Fibroblast of lung (primary cell): ENCODE results near the gene LRRK2.

Experiments
- EZH2 ChIP-seq: IDR thresholded peaks from 2 replicates; pipeline ENCODE4 v1.5.1; 2012; ENCODE audit warnings: low read length, control low read depth, mild to moderate bottlenecking; ENCODE audit errors: missing control alignments
- TF ChIP-seq, protein P1 (sequence below), 2 donors: IDR thresholded peaks in 1 of 2; conservative IDR thresholded peaks in 1 of 2; 1 replicate in 1 of 2; 2 replicates in 1 of 2; pipeline ENCODE4 v1.5.1; 2011 to 2012; ENCODE audit warnings: low read length in 2 of 2, control low read depth in 1 of 2, inconsistent platforms in 1 of 2, low read depth in 1 of 2, mild to moderate bottlenecking in 1 of 2

DNA sequence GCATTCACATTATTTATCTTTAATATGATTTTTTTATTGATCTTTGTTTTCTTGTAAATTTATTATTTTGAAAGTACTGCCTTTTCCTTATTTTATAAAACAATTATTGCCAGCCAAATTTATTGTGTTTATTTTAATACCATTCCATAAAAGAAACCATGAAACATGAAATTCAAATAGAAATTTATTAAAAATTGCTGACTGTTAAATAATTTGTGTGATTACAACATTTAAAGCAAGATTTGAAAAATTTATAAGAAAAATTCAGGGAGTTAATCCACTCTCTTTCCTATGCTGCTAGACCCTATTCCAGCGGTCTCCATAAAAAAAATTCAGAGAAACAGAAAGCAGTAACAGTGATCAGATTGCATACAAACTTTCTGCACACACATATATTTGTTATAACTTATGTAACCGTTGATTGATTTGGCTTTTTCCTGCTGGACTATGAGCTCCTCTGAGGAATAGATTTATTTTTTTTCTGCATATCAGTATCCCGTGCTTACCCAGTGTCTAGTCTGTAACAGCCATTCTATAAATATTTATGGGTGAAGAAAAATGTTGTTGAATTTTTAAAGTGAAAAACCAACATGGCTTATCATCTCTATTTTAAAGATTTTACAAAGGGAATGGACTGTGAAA, 68.1 kb downstream of the LRRK2 start:
- TF ChIP-seq, protein P1, sequence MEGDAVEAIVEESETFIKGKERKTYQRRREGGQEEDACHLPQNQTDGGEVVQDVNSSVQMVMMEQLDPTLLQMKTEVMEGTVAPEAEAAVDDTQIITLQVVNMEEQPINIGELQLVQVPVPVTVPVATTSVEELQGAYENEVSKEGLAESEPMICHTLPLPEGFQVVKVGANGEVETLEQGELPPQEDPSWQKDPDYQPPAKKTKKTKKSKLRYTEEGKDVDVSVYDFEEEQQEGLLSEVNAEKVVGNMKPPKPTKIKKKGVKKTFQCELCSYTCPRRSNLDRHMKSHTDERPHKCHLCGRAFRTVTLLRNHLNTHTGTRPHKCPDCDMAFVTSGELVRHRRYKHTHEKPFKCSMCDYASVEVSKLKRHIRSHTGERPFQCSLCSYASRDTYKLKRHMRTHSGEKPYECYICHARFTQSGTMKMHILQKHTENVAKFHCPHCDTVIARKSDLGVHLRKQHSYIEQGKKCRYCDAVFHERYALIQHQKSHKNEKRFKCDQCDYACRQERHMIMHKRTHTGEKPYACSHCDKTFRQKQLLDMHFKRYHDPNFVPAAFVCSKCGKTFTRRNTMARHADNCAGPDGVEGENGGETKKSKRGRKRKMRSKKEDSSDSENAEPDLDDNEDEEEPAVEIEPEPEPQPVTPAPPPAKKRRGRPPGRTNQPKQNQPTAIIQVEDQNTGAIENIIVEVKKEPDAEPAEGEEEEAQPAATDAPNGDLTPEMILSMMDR (conservative IDR thresholded peaks at IDR 0.05 in 1 of 2, IDR thresholded peaks at IDR 0.05 in 1 of 2; ENCODE audit: low read depth in 1 of 2, low read length in 2 of 2): no peak
- TF ChIP-seq EZH2: no peak
